GM10248 (cell line): ENCODE data around the gene CHID1.

Source experiments
- CTCF ChIA-PET: fragments of 300-600 bp; sonication (Branson Sonifier 250); formaldehyde crosslinking; extraction: SDS; loops from one replicate; lab custom pipeline; 2021; ENCODE audit warnings: antibody characterized with exemption; lab: Yijun Ruan, JAX
- POLR2A ChIA-PET: fragments of 350-650 bp; sonication (Branson Sonifier 250); formaldehyde crosslinking; extraction: SDS; loops from one replicate; lab custom pipeline; 2020; ENCODE audit warnings: antibody characterized with exemption; lab: Yijun Ruan, JAX
- DNase-seq: peaks from one replicate; pipeline ENCODE4 v3.0.0; 2012; ENCODE audit errors: extremely low spot score
- TF ChIP-seq, protein P1 (sequence below): IDR thresholded peaks from 2 replicates; pipeline ENCODE4 v1.5.1; 2012; ENCODE audit warnings: mild to moderate bottlenecking, low read depth; ENCODE audit errors: extremely low read depth, missing control alignments, control extremely low read depth

Gene CHID1

DNA sequence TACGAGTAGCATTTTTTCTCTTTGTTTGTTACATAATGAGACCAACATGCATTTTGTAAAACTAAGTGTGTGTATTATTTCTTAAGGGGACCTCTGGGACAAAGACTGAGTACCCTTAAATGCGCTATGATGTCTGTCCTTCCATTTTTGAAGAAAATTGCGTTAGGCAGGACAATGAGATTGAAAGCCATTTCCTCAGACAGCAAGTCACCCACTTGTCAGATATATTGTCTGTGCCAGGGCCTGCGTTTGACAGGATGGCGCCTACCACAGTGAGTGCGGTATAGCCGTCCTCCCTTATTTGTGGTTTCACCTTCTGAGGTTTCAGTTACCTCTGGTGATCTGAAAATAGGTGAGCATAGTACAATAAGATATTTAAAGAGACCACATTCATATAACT is 17.3 kb upstream of the CHID1 start:
- ChIA-PET CTCF (interaction anchor here (1.3 to 1.7 kb wide), 2 partner anchors 80 to 123 kb away, joined by 3 to 6 read pairs; no protein-coding TSS in a partner anchor), POLR2A (interaction anchor here (0.6 kb wide), 1 partner anchor 52 kb away, joined by 3 read pairs; no protein-coding TSS in a partner anchor)
- DNase-seq: no peak
- TF ChIP-seq, protein P1, sequence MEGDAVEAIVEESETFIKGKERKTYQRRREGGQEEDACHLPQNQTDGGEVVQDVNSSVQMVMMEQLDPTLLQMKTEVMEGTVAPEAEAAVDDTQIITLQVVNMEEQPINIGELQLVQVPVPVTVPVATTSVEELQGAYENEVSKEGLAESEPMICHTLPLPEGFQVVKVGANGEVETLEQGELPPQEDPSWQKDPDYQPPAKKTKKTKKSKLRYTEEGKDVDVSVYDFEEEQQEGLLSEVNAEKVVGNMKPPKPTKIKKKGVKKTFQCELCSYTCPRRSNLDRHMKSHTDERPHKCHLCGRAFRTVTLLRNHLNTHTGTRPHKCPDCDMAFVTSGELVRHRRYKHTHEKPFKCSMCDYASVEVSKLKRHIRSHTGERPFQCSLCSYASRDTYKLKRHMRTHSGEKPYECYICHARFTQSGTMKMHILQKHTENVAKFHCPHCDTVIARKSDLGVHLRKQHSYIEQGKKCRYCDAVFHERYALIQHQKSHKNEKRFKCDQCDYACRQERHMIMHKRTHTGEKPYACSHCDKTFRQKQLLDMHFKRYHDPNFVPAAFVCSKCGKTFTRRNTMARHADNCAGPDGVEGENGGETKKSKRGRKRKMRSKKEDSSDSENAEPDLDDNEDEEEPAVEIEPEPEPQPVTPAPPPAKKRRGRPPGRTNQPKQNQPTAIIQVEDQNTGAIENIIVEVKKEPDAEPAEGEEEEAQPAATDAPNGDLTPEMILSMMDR: no peak

DNA sequence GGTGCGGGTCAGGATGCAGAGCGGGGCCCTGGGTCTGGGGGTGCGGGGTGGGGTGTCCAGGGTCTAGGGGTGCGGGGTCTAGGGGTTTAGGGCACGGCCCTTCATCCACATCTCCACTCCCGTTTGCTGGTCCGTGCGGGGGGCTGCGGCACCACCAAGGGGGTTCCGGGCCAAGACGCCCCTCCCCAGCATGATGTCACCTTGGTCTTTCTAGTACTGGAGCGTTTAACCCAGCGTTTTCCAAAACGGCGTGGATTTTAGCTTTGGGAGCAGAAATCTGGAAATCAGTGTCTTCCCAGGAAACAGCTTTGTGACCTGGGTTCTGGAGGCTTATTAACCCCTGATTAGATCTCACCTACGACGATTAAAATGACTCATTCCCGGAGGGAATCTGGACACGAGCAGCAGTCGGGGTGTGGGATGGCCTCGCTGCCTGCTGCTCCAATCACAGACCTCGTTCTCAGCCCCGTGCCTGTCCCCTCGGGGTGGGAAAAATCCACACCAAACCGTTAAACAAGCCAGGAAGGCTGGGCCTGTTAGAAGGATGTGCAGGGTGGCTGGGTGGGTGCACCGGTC is 15.8 kb upstream of the CHID1 start:
- CTCF ChIA-PET: interaction anchor here (1.7 to 3.4 kb wide), 2 partner anchors 14 to 124 kb away, joined by 6 to 9 read pairs; no protein-coding TSS in a partner anchor

DNA sequence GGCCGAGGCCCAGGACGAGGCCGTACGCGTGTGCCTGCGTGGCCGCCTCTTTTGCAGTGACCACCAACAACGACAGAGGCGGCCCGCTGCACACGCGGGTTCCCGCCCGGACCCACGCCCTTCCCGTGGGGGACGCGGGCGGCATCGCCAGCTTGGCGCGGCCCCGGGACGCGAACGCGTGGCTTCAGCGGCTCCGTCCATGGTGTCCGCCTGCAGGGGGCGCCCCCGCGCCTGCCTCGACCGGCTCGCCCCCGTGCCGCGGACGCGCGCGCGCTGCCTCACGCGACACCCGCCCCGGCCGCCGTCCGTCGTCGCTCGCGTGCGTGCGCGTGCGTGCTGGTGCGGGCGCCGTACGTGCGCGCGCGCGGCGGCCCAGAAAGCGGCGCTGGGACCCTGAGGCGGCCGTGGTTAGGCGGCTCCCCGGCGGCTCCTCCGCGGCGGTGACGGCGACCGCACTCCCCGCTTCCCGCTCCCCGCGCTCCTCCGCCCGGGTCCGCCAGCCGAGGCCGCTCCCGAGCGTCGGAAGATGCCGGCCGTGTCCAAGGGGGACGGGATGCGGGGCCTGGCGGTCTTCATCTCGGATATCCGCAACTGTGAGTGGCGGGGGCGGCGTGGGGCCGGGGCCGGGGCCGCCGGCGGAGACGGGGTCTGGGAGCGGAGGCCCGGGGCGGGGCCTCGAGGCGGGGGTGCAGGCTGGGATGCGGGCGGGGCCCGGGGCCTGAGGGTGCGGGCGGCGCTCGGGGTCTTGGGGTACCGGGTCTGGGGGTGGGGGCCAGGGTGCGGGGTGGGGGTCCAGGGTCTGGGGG is 15.1 kb upstream of the CHID1 start, which contains the start of gene AP2A2:
Gene AP2A2, plus strand, starts transcription at position 375 of the 806 bp plus-strand sequence. Its CDS starts 152 bp downstream, at position 527.
- TF ChIP-seq, protein P1: peak; percentile 94
- CTCF ChIA-PET: interaction anchor here (0.7 to 3.4 kb wide), 16 partner anchors 9 to 129 kb away, joined by 3 to 13 read pairs (median 4); partner anchors contain the start of gene CHID1
- POLR2A ChIA-PET: interaction anchor here (0.5 kb wide), 1 partner anchor 148 kb away, joined by 4 read pairs; no protein-coding TSS in a partner anchor
- peak; percentile 96 for DNase-seq

More for the DNA sequence above, 15.8 kb upstream of the CHID1 start:
- no peak for DNase-seq
- POLR2A ChIA-PET: no interaction called here
- TF ChIP-seq, protein P1: no peak

DNA sequence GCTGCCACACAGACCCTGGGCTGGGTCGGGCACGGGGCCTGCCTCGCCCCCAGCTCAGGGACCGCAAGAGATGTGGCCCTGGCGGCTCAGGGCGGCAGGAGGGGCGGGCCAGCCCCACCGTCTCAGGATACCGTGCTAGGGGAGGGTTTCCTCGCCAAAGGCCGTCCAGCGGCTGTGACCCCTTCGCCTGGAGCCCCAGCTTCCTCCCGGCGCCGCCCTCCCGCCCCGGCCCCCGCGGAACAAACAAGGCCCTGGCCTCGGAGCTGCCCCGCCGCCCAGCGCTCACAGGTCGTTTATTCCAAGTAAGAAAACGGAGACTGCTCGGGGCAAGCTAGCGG is 14.5 kb upstream of the CHID1 start:
- POLR2A ChIA-PET: interaction anchor here (0.5 kb wide), 1 partner anchor 147 kb away, joined by 4 read pairs; no protein-coding TSS in a partner anchor
- TF ChIP-seq, protein P1: no peak
- DNase-seq: no peak
- CTCF ChIA-PET: interaction anchor here (0.7 to 3.4 kb wide), 17 partner anchors 8 to 129 kb away, joined by 3 to 13 read pairs (median 3); partner anchors contain the start of gene CHID1

DNA sequence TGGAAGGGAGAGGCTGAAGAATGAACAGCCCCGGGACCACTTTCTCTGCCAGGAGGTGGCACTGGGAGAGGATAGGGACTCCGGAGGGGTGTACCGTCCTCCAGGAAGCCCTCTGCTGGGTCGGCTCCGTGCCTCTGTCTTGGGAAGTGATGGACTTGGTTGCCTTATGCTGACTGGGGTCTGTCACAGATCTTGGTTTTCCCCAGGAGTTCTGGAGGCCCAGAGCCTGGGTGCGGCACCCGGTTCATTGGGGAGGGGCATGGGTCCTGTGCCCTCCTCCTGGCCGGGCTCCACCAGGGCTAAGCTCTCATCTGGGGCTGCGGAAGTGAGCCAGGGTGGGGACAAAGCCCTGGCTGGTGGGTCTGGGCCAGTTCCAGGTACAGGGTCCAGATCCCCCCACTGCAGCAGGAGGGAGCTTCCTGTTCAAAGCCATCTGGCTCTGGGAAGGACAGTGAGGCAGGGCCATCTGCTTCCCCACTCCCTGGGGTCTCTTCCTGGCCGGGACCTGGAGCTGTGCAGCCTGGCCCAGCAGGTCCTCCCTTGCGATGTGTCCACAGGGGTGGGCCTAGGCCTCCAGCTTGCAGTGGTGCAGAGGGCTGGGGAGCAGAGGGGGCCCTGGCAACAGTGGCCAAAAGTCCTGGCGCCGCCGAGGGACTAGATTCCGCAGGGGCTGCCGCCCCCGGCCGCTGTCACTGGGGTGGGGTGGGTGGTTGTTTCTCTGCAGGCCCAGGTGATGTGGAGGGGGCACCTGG is 14.0 kb upstream of the CHID1 start:
- ChIA-PET POLR2A (interaction anchor here (0.5 kb wide), 1 partner anchor 147 kb away, joined by 4 read pairs; no protein-coding TSS in a partner anchor), CTCF (interaction anchor here (0.6 to 3.4 kb wide), 18 partner anchors 9 to 130 kb away, joined by 3 to 13 read pairs (median 3); partner anchors contain the start of gene CHID1)
- DNase-seq: no peak
- TF ChIP-seq, protein P1: no peak
